HepG2 (cell line): ENCODE measurements around the gene POGK. TPM values are rescaled to one million over a fixed set of nuclear protein-coding genes. Genes with fewer than 3 reads are reported as not detected.

Experiments
- ATAC-seq: fragments of 200-7000 bp; cut with Tn5 transposase; 3 replicates; pipeline ENCODE4 v1.9.1; 2020; ENCODE audit warnings: mild to moderate bottlenecking, moderate library complexity
- BruUV-seq: library from RNA; stranded (reverse); fragments of 400-500 nt; replicated peaks from 2 replicates; lab custom pipeline; 2021; lab: Mats Ljungman, UMichigan
- CTCF ChIA-PET: fragments of 300-600 bp; formaldehyde crosslinking; extraction: SDS; loops from one replicate; lab custom pipeline; 2021; ENCODE audit warnings: low total read pairs, inconsistent platforms, low intra/inter-chr PET ratio; lab: Yijun Ruan, JAX
- POLR2A ChIA-PET: fragments of 350-600 bp; sonication (Branson Sonifier 250); formaldehyde crosslinking; loops from one replicate; lab custom pipeline; 2020; ENCODE audit warnings: antibody characterized with exemption, inconsistent platforms; lab: Yijun Ruan, JAX
- DNase-seq: peaks from one replicate; pipeline ENCODE4 v3.0.0-alpha.2; 2015; ENCODE audit warnings: low spot score
- FAIRE-seq: peaks from 3 replicates; lab custom pipeline; 2011; peaks lifted over from hg19 to GRCh38; lab: Jason Lieb, UNC
- H2AFZ ChIP-seq: one replicate; pipeline ENCODE4 v1.6.1; 2011; ENCODE audit warnings: low read length, inconsistent platforms
- H3K27ac ChIP-seq: fragments of 300-600 bp; 3 replicates; pipeline ENCODE4 v1.8.0; 2011; ENCODE audit warnings: mixed run types, mild to moderate bottlenecking, mixed read lengths, low read length, inconsistent platforms; ENCODE audit not compliant: insufficient read depth; ENCODE audit errors: extremely low read length
- H3K27me3 ChIP-seq, 2 experiments: fragments of 200-600 bp in 1 of 2; 2 replicates in 1 of 2; 3 replicates in 1 of 2; pipeline versions ENCODE4 v1.6.0 to v1.8.0; 2011; ENCODE audit warnings: low read length in 2 of 2, mild to moderate bottlenecking in 2 of 2, moderate library complexity in 2 of 2, inconsistent platforms in 1 of 2; ENCODE audit not compliant: insufficient read depth in 2 of 2, control insufficient read depth in 1 of 2
- H3K36me3 ChIP-seq, 2 experiments: fragments of 200-600 bp in 1 of 2; replicated peaks in 1 of 2; 2 replicates in 1 of 2; 3 replicates in 1 of 2; pipeline versions ENCODE4 v1.5.1 to v1.8.0; 2011; ENCODE audit warnings: low read length in 2 of 2, inconsistent platforms in 1 of 2; ENCODE audit not compliant: insufficient read depth in 2 of 2, control insufficient read depth in 1 of 2
- H3K4me1 ChIP-seq: 2 replicates; pipeline ENCODE4 v1.5.1; 2012; ENCODE audit warnings: low read length, inconsistent platforms; ENCODE audit not compliant: insufficient read depth
- H3K4me2 ChIP-seq: 2 replicates; pipeline ENCODE4 v1.6.0; 2011; ENCODE audit warnings: low read depth, low read length, inconsistent platforms
- H3K4me3 ChIP-seq, 3 experiments: fragments of 200-600 bp in 1 of 3; sonication (generic), shearing (Covaris generic) in 1 of 3; replicated peaks in 1 of 3; 2 replicates each; pipeline ENCODE4 v1.5.1; 2011 to 2016; ENCODE audit warnings: low read length in 3 of 3, inconsistent platforms in 2 of 3, low read depth in 2 of 3, mild to moderate bottlenecking in 2 of 3, control low read depth in 1 of 3, mixed read lengths in 1 of 3; ENCODE audit not compliant: insufficient read depth in 1 of 3
- H3K79me2 ChIP-seq: one replicate; pipeline ENCODE4 v1.6.1; 2011; ENCODE audit warnings: low read length, inconsistent platforms; ENCODE audit not compliant: insufficient read depth
- H3K9ac ChIP-seq: 2 replicates; pipeline ENCODE4 v1.6.0; 2011; ENCODE audit warnings: mild to moderate bottlenecking, low read depth, low read length, inconsistent platforms; ENCODE audit not compliant: insufficient read depth
- H3K9me3 ChIP-seq: 2 replicates; pipeline ENCODE4 v1.5.1; 2012; ENCODE audit warnings: mild to moderate bottlenecking, low read length
- H4K20me1 ChIP-seq: 2 replicates; pipeline ENCODE4 v1.6.0; 2011; ENCODE audit warnings: inconsistent platforms, mild to moderate bottlenecking, low read length, moderate library complexity; ENCODE audit not compliant: insufficient read depth
- ESRRA ChIP-seq: sonication (generic); formaldehyde crosslinking; IDR thresholded peaks from 2 replicates; pipeline ENCODE4 v1.5.1; 2020; ENCODE audit warnings: mild to moderate bottlenecking, low read depth, missing genetic modification reagents
- MEIS1 ChIP-seq: sonication (generic); formaldehyde crosslinking; IDR thresholded peaks from 2 replicates; pipeline ENCODE4 v1.9.0; 2021; ENCODE audit warnings: mild to moderate bottlenecking, missing genetic modification reagents, moderate library complexity, borderline replicate concordance
- NFYB ChIP-seq: sonication (generic); formaldehyde crosslinking; IDR thresholded peaks from 2 replicates; pipeline ENCODE4 v1.4.0; 2020; ENCODE audit warnings: missing genetic modification reagents
- PRDM15 ChIP-seq: sonication (generic); formaldehyde crosslinking; IDR thresholded peaks from 2 replicates; pipeline ENCODE4 v1.4.0; 2020; ENCODE audit warnings: missing genetic modification reagents
- ZBTB40 ChIP-seq, 2 experiments: fragments of 450-650 bp in 1 of 2; sonication (generic) in 1 of 2; formaldehyde crosslinking in 1 of 2; IDR thresholded peaks; 2 replicates each; pipeline versions ENCODE4 v1.6.1 to v1.8.0; 2016 to 2022; ENCODE audit warnings: antibody characterized with exemption in 1 of 2, mild to moderate bottlenecking in 1 of 2, missing genetic modification reagents in 1 of 2
- ZMYM2 ChIP-seq: sonication (generic); formaldehyde crosslinking; IDR thresholded peaks from 2 replicates; pipeline ENCODE4 v1.8.0; 2022; ENCODE audit warnings: mild to moderate bottlenecking, missing genetic modification reagents
- WGBS: methylation state at CpG from one replicate; pipeline ENCODE4 v1.1.6; 2017; ENCODE audit warnings: low lambda C conversion rate; 5-methylcytosine and 5-hydroxymethylcytosine counted together
- in situ Hi-C: cut with HindIII; loops from 2 replicates; pipeline ENCODE4 v1.10.0; 2017; ENCODE audit warnings: low pct_unique_long_range_greater_than_20kb; ENCODE audit not compliant: extremely low pct_ligation_motif_present
- intact Hi-C: fragments of 100-400 bp; cut with micrococcal nuclease; formaldehyde crosslinking; loops from one replicate; pipeline ENCODE4 v1.10.0; 2022; ENCODE audit not compliant: unreplicated experiment
- polyA plus RNA-seq, 8 experiments: library from polyadenylated mRNA; depleted of rRNA in 3 of 8; stranded (reverse) in 7 of 8; unstranded in 1 of 8; fragments of >200 nt; fragmentation: Illumina TruSeq in 4 of 8; extraction: Trizol in 4 of 8; gene quantifications; 2 replicates each; pipeline versions ENCODE4 v1.2.1 to v1.2.3, GENCODE V29; 2011 to 2016; ENCODE audit warnings: low read depth in 4 of 8, missing spikeins in 1 of 8, mixed read lengths in 1 of 8; ENCODE audit not compliant: insufficient read depth in 1 of 8
- total RNA-seq, 5 experiments: library from RNA; depleted of rRNA; stranded (reverse); fragments of >200 nt; fragmentation: Illumina TruSeq; extraction: Trizol; gene quantifications; 2 replicates each; pipeline ENCODE4 v1.2.3, GENCODE V29; 2016; ENCODE audit warnings: low read depth in 1 of 5

The POGK gene
- total and polyA plus RNA-seq, 2 of the 13 experiments (the other 11 are each of a cell fraction or from before 2014, with no cell fraction given): 4.8 to 16.2 TPM

- TF ChIP-seq ZBTB40 (IDR thresholded peaks at IDR 0.05): no peak
- TF ChIP-seq ZBTB40 (CRISPR knock-in tag; IDR thresholded peaks at IDR 0.05): no peak
- no peak for TF ChIP-seq NFYB (CRISPR knock-in tag)
Measured at GRCh38 chr1:166814611-166815010, 24.7 kb upstream of the POGK start (continued).

GRCh38 chr1:166819974-166820373 is 19.3 kb upstream of the POGK start:
- Histone ChIP-seq H3K4me1 (no peaks in the 10 kb centered on the region), H3K27ac (no peak overlapping the region), H3K4me2 (no peak overlapping the region), H2AFZ (no peak overlapping the region), H3K36me3 (no peaks in the 10 kb centered on the region), H3K27me3 (no peaks in the 10 kb centered on the region), H3K9me3 (no peaks in the 10 kb centered on the region), H3K4me3 (no peak overlapping the region), H3K9ac (no peak overlapping the region), H3K79me2 (no peaks in the 10 kb centered on the region), H4K20me1 (no peaks in the 10 kb centered on the region)
- BruUV-seq: no TSS peak
- WGBS: no CpG with 5 or more reads among the region's 2 CpGs
- no peak for DNase-seq
- in situ Hi-C loops (no loop called here), intact Hi-C loops (no loop called here)
- no peak for FAIRE-seq
- CTCF ChIA-PET: no interaction called here
- TF ChIP-seq ZMYM2 (no peak), PRDM15 (CRISPR knock-in tag) (no peak), MEIS1 (no peak), ESRRA (CRISPR knock-in tag) (no peak)
- POLR2A ChIA-PET: no interaction called here
- no peak for ATAC-seq
